NCI-H2196 treated with DMSO at 0.1 percent for 48 hours (cell line): Measurements from ENCODE around the gene EPS8L2.

Source experiments
- DNase-seq: peaks from one replicate; lab custom pipeline; 2025; ENCODE audit not compliant: unreplicated experiment; lab: John Stamatoyannopoulos, UW

Gene EPS8L2

DNA sequence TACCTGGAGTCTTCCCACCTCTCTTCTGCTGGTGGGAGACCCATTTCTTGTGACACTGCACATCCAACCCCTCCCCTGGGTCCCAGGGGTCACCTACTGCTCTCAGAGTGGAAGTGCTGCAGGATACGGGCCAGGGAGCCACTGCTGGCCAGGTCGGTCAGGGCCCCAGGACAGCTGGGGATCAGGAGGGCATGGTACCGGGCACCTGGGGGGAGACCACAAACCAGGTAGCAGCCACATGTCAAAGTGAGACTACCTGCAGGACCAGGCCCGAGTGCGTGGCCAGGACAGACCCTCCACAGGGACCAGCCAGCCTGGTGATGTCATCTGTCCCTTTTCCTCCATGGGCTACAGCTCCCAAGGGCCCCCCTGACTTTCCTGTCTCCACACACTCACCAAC, 67.4 kb downstream of the EPS8L2 start:
- no peak for DNase-seq

DNA sequence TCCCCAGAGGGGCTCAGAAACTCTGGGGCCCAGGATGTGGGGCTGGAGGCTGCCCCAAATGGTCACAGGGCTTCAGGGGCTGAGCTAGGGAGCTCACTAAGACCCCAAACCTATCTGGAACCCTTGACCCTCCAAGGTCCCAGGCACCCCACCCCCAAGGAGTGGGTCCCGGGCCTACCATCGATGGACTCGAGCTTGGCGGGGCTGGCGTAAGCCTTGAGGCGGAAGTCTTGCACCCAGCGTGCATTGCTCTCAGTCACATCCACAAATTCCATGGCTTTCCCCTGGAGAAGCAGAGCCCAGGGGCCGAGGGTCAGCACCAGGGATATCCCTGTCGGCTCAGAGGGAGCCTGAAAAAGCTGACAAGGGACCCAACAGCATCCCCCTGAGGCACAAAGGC, 67.8 kb downstream of the EPS8L2 start:
- no peak for DNase-seq

DNA sequence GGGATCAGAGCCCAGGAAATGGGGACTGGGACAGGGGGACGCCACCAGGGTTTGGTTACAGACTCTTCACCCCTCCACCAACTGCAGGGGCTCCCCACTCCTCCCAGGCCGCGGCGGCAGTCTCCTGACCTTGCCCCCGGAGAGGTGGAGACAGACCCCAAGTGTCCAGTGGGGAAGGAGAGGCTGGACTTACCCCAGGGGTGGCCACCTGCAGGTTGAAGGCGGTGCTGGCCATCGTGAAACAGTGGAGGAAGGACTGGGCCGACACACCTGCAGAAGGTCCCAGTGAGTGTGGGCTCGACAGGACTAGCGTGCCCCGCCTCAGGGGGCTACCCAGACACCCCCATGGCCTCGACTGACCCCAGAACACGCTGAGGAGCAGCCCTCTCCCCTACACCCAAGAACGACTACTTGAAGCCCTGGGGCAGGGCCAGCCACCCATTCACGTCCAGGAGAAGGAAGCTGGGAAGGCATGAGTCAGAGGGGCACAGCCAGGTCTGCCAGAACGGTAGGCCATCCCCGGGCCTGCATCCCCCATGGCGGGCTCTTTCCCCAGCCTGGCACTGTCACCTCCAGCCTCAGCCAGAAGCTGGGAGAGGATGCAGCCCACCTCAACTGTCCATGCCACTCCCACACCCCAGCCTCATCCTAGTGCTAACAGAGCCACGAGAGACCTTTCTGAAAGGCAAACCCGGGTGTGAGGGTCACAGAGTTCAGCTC, 69.0 kb downstream of the EPS8L2 start:
- DNase-seq: no peak

DNA sequence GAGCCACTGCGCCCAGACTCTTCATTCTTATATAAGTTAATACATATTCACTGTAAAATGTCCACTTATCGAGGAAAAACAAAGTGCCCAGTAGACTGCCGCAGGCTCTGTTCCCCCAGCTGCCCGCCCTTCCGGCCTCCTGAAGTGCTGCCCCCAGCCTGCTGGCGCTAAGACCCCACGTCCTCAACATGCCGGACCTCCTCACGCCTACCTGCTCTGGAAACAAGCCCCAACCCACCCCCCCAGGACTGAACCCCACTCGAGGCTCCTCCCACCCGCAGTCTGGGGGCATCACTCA, 70.2 kb downstream of the EPS8L2 start:
- DNase-seq: no peak

DNA sequence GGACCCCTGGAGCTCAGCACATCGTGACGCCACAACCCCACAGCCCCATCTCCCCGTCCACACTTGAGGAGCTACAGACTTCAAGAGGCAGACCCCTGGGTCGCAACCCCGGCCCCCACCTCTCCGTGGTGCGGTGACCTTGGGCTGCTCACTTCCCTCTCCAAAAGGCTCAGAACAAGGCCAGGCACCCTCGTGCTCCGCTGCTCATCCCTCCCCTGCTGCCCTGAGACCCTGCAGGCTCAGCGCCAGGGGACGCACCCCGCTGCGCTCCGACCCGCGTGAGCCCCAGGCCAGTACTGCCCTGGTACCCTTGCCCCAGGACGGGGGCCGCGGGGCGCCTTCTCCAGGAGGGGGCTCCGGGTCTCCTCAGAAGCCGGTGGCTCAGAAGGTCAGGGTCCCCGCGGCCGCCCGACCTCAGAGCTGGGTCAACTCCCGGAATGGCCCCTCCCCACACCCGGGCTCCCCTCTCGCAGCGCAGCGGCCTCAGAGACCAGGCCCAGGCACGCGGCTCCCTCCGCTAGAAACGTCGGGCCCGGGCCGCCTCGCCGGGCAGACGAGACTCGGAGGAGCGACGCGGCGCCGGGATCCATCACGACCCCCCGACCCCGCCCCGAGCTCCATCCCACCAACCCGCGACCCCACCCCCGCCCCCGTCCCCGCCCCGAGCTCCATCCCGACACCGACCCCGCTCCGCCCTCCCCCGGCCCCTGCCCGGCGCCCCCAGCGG, 70.7 kb downstream of the EPS8L2 start:
- DNase-seq: no peak
